Measurements from ENCODE around the gene WNT1. TPM values are rescaled to one million over a fixed set of nuclear protein-coding genes. Genes with fewer than 3 reads are reported as not detected.

The WNT1 gene
- total RNA-seq, 2 donors from 2014 or later: not detected

Other genes with a start within 250 kb of the WNT1 start
- 100 to 1,000 TPM in 1 of 2 donors, 10 to 100 TPM in 1; 51.5 to 113 TPM for gene ADCY6, start 189.2 kb upstream of the WNT1 start, total RNA-seq
- 1 to 10 TPM; 8.8 to 9.5 TPM for gene CACNB3, start 159.8 kb upstream of the WNT1 start, total RNA-seq
- gene DDX23, start 126.2 kb upstream of the WNT1 start, total RNA-seq: 10 to 100 TPM; 34.7 to 37.5 TPM
- gene RND1, start 112.5 kb upstream of the WNT1 start, total RNA-seq: under 1 TPM; 0.56 to 0.79 TPM
- gene FKBP11, start 52.8 kb upstream of the WNT1 start, total RNA-seq: 10 to 100 TPM; 14.5 to 25.0 TPM
- 10 to 100 TPM; 72.2 to 90.5 TPM for gene ARF3, start 20.8 kb upstream of the WNT1 start, total RNA-seq
- gene WNT10B, start 6.6 kb upstream of the WNT1 start, total RNA-seq: 1 to 10 TPM in 1 of 2 donors, under 1 TPM in 1; 0.65 to 1.0 TPM
- gene DDN, start 21.1 kb downstream of the WNT1 start, total RNA-seq: under 1 TPM; 0.29 to 0.84 TPM
- 10 to 100 TPM; 70.2 to 72.2 TPM for gene PRKAG1, start 40.5 kb downstream of the WNT1 start, total RNA-seq
- gene KMT2D, start 82.5 kb downstream of the WNT1 start, total RNA-seq: 10 to 100 TPM; 44.1 to 47.4 TPM
- gene RHEBL1, start 91.7 kb downstream of the WNT1 start, total RNA-seq: under 1 TPM; 0.24 to 0.41 TPM
- 1 to 10 TPM in 1 of 2 donors, under 1 TPM in 1; 0.97 to 1.0 TPM for gene DHH, start 116.5 kb downstream of the WNT1 start, total RNA-seq
- gene LMBR1L, start 132.5 kb downstream of the WNT1 start, total RNA-seq: 10 to 100 TPM; 24.4 to 46.0 TPM
- 100 to 1,000 TPM; 577 to 615 TPM for gene TUBA1B, start 153.1 kb downstream of the WNT1 start, total RNA-seq
- 100 to 1,000 TPM; 119 to 134 TPM for gene TUBA1A, start 210.8 kb downstream of the WNT1 start, total RNA-seq